GM19324 (cell line): Measurements from ENCODE around the gene DUSP21.
"Not testable (repeated sequence)": the region's sequence is repeated elsewhere in the genome, so short reads cannot be mapped to it uniquely, and the experiment has no call there.

Experiments used
- ATAC-seq: cut with Tn5 transposase; IDR thresholded peaks from one replicate; pipeline ENCODE4 v1.9.1; 2021; ENCODE audit warnings: mild to moderate bottlenecking, moderate library complexity; ENCODE audit not compliant: unreplicated experiment, low FRiP score

DUSP21 gene

GRCh38 chrX:44874420-44875184 is 30.8 kb downstream of the DUSP21 start:
- no peak for ATAC-seq

DNA sequence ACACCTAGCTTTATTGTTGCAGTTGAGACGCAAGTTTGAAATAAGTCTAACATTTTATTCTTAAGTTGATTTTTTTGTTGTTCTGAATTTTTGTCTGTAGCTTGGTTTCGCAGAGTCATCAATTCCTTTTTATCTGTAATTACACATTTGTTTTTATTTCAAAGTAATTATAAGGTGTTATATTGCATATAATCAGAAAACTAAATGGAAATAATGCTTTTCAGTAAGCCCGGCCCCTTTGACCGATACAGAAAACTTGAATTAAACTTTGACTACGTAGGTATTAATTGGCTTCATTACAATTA is 31.3 kb downstream of the DUSP21 start:
- ATAC-seq: no peak

GRCh38 chrX:44876086-44876485 is 32.3 kb downstream of the DUSP21 start:
- ATAC-seq: no peak

GRCh38 chrX:44876767-44877166 is 32.9 kb downstream of the DUSP21 start:
- no peak for ATAC-seq

DNA sequence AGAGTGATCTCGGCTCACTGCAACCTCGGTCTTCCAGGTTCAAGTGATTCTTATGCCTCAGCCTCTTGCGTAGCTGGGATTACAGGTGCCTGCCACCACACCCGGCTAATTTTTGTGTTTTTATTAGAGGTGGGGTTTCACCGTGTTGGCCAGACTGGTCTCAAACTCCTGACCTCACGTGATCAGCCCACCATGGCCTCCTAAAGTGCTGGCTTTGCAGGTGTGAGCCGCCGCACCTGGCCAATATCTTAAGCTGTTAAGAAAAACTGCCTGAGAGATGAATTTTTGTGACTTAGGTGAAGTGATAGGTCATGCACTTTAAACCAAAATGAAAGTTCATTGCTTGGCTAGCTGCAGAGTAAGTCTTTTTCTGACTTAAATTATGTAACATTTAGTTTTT is 35.0 kb downstream of the DUSP21 start:
- no peak for ATAC-seq

DNA sequence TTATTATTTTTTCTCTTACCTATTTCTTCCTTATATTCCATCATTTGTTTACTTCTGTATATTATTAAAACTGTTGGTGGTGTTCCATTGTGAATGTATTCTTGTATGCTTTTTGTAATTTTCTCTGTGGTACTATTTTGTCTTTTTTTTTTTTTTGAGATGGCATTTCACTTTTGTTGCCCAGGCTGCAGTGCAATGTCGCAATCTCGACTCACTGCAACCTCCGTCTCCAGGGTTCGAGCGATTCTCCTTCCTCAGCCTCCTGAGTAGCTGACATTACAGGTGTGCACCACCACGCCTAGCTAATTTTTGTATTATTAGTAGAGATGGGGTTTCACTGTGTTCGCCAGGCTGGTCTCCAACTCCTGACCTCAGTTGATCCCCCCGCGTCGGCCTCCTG is 37.7 kb downstream of the DUSP21 start:
- no peak for ATAC-seq

DNA sequence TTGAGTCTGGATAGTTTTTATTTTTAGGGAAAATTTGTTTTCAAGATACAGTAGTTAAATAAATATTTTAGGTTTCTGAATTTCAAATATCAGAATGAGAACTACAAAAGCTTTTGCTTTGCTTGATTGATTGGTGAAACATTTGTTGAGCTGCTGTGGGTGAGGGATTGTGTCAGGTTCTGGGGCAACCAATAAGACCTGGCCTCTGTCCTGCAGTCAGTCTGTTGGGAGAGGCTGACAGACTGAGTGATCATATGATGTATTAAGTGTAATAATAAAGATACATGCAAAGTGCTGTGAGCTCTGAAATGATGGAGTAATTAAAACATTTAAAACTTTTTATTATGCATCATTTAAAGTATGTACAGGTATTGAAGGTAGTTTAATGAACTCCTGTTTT is 38.8 kb downstream of the DUSP21 start:
- no peak for ATAC-seq

- no peak for ATAC-seq
These were observed 41.1 kb downstream of the DUSP21 start for GRCh38 chrX:44884944-44885343.

DNA sequence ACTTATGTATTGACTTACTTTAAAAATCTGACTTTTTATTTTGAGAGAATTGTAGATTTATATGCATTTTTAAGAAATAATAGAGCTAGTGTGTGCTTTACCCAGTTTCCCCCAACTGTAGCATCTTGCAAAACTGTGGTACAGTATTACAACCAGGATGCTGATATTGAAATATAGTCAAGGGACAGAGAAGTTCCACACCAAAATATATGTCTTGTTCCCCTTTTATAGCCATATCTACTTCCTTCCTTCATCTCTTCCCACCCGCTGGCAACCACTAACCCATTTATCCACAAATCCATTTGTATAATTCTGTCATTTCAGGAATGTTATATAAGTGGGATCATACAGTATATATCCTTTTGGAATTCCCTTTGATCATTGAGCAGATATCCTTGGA is 46.0 kb downstream of the DUSP21 start:
- ATAC-seq: no peak

GRCh38 chrX:44890247-44890646 is 46.4 kb downstream of the DUSP21 start:
- no peak for ATAC-seq

DNA sequence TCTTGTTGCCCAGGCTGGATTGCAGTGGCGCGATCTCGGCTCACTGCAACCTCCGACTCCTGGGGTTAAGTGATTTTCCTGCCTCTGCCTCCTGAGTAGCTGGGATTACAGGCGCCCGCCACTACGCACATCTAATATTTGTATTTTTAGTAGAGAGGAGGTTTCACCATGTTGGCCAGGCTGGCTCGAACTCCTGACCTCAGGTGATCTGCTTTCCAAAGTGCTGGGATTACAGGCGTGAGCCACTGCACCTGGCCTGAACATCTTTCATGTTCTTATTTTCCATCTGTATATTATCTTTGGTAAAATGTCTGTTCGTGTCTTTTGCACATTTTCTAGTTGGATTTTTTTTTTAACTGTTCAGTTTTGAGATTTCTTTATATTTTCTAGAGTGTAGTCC is 46.9 kb downstream of the DUSP21 start:
- not testable (repeated sequence) for ATAC-seq

- no peak for ATAC-seq
These were observed 47.8 kb downstream of the DUSP21 start for GRCh38 chrX:44891642-44892041.
